Measurements from ENCODE around the gene CAPZB.

The CAPZB gene

DNA sequence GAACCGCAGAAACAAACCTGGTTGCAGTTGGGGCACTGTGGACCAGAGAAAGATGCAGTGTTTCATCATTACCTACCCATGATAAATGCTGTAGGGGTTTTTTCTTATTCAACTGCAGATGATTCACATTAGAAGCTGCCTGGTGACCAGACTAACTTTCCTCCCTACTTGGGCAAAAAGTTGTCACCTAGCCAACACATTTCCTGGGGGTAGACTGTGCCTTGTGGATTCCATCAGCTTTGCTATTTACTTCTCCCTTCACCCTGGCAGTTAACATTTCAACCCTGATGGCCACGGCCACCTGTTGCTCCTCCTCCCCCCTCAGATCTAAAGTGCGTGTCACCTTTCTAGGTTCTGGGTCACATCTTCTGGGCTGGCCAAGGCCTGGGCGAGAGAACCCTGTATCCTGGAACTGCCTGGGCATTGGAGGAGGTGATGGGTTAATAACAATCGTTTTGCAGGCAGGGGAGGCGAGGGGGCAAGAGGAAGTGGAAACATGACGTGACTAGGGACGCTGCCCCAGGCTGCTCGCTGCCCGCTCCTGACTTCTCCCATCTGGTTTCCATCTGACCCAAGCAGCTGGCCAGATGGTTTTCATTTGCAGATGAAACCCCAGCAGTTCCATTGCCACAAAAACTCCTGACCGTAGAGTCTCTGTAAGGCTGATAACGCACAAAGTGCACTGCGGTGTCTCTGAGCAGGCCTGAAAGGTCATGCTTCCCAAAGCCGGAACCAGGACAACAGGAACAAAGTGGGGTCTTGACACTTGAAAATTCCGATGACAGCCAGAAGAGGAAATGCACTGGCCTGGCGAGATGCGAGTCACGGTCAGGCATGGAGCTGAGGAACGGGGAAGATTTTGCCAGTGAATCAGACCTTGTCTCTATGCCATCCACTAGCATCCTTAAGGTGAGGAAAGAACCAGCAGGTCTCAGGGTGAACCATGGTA lies 36.6 kb downstream of the CAPZB start:
- DNase-seq (ENCODE audit: low read depth), result no peak

DNA sequence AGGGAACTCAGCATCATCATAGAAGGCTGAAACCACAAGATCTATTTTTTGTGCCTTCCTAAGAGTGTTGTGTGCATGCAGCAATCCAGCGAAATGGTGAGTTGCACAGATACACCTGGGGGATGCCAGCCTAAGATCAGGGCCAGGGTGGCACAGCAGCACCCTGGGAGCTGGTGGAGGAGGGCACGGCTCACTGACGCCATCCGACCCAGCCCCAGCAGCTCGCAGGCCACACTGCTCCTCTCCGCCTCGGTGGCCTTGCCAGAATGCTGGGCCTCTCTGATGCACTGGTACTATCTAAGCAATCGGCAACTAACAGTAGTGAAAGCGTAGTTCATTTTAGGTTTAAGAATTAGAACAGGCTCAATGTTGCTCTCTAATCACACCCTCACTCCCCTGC lies 37.8 kb downstream of the CAPZB start:
- DNase-seq (ENCODE audit: low read depth), result no peak

DNA sequence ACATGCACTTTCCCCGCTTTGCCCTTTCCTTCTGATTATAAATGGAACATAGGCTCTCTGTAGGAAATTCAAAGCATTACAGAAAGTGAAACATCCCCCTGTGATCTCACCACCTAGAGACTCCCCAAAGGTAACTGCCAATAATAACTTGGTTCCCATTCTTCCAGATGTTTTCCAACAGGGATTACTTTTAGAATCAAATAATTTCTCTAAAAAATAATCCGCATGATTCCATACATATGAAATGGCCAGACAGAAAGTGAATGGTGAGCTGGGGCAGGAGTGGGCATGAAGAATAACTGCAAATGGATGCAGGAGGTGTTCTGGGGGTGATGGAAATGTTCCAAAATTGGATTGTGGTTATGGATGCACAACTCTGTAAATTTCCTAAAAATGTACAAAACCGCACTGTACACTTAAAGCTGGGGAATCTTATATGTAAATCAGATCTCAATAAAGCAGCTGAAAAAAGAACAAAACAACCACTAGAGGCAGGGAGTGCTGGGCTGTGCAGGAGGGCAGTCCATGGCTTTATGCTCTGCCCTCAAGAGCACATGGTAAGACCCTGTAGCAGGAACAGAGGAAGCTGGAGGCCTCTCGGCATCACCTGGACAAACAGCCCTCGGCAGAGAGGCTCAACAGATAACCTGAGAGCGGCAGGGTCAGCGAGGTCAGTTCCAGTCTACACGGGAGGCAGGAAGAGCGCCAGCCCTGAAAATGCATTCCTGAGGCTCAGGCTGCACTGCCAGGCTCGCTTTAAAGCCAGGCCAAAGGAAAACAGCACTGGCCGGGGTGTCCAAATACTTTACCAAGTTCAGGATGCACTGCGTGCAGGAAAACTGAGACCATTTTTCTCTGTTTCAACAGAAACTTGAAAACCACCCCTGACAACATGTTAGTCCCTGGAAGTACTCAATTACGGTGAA lies 39.7 kb downstream of the CAPZB start:
- DNase-seq (ENCODE audit: low read depth), result no peak

DNA sequence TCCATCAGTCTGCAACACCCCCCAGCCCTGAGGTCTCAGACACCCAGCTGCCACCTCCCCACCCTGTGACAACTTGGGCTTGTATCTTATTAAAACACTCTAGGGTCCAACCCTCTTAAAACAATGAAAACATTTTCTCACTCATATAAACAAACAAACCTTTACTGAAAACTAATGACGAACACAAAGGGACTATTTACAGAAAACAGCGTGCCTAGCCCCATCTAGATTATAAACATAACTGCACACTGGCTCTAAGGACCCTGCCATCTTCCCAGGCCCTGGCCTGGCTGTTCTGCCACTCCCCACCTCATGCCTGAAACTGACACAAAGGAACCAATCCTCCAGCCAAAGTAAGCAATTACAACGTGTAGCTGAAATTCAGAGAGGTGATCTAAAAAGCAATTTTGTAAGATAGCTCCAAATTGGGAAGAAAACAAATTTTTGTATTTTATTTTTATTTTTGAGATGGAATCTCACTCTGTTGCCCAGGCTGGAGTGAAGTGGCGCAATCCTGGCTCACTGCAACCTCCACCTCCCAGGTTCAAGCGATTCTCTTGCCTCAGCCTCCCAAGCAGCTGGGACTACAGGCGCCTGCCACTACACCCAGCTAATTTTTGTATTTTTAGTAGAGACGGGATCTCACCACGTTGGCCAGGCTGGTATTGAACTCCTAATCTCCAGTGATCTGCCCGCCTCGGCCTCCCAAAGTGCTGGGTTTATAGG lies 40.9 kb downstream of the CAPZB start:
- DNase-seq (ENCODE audit: low read depth), result no peak

DNA sequence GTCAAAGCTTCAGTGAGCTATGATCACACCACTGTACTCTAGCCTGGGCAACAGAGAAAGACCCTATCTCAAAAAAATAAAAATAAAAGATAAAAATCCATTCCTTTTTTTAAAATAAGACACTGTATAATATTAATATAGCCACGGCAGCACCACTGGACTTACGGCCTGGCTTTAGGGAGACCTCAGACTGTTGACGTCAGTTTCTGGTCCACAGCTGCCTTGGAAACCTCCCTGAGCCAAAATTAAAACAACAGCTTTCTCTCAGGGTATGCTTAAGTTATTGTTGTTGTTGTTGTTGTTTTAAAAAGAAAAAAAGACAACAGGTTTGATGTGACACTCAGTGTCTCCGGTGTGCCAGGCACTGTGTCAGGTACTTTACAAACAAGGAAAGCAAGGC lies 42.0 kb downstream of the CAPZB start:
- no peak for DNase-seq (ENCODE audit: low read depth)

DNA sequence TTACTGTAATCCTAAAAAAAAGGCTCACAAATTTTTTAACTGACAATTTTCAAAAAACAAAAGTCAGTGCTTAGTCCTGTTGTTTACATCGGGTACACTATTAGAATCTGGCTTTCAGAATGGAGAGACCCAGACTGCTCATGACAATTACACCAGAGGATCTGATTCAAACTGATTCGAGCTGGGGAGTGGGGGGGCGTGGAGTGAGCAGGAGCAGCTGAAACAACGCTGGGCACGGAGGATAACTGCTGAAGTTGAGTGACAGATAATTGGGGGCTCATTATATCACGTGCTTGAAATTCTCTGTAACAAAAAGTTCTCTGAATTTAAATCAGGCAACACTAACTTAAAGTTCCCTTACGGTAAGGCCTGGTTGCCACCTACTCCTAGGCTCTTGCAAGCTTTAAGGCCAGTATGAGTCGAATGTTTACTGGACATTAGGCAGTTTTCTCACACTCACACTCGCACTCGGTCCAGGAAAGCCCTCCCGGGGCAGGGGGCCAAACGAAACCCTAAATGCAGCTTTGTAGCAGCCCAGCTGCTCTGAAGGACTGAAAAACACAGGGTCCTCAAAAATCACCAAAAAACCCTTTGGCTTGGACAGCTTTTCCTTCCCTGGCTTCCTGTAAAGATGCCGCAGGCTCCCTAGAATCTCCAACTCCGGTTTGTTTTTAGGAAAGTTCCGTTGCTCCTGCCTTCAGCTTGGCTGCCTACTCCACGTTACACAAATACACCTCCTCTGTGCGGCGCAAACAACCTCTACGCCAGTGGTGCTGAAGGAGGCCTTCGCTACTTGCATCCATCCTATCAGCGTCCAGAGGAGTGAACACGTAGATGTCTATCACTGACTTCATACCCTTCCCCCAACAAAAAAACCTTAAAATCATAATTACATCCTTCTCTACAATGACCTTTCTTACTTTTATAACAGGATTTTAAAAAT lies 42.9 kb downstream of the CAPZB start:
- DNase-seq (ENCODE audit: low read depth), result no peak

DNA sequence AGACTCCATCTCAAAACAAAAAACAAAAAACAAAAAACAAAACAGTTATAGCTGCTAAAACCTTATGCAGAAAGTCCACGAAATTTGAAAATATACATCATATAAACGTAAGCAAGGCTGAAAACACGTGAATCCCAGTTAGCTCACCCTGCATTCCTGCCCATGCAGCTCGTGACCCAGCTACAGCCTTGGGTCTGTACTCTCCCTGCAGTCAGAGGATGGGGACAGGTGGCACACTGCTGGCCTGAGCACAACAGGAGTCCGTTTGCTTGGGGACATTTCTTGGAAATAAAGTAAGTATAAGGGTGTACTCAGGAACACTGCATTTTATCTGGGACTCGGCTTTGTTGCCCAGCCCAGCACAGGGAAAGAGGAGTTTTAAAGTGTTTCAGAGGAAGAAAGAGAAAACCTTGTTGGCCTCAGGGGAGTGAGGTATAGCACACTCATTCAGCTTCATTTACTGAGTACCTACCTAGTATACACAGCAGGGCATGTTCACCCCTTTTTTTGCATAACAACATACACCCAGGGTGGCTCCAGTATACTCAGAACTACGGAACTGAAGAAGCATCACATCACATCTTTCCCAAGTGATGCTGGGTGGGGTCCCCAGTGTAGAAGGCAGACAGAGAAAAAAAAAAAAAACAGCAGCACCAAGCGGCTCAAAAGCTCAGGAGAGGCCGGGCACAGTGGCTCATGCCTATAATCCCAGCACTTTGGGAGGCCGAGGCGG lies 44.1 kb downstream of the CAPZB start:
- DNase-seq (ENCODE audit: low read depth), result no peak

DNA sequence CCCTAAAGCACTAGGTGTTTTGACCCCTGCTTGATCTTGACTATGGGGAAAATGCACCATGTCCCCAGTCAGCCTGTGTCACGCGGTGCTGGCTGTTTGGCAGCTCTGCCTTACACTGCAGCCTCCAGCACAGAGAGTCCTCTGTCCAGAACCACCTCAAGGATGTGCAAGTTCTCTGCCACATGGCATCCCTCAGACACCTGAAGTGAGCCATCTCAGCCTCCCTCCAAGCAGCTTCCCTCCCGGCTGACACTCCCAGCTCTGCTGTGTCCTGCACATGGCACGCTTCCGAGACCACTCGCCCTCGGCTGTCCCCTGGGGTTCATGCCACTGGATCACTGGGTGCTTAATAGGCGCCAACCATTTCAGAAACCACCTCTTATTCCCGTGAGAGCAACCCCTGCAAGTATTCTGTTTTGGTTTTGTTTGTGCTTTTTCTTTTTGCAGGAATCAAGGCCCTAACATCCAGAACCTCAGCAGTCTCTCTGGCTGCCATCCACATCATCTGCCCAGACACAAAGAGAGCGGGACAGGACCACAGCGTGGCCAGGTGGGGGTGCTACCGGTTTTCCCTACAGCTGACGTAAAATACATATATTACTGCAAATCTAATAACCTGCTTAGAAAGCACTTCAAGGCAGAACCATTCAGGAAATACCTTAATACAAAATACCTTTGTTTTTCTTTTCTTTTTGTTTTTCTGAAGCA lies 45.7 kb downstream of the CAPZB start:
- DNase-seq (ENCODE audit: low read depth), result no peak

DNA sequence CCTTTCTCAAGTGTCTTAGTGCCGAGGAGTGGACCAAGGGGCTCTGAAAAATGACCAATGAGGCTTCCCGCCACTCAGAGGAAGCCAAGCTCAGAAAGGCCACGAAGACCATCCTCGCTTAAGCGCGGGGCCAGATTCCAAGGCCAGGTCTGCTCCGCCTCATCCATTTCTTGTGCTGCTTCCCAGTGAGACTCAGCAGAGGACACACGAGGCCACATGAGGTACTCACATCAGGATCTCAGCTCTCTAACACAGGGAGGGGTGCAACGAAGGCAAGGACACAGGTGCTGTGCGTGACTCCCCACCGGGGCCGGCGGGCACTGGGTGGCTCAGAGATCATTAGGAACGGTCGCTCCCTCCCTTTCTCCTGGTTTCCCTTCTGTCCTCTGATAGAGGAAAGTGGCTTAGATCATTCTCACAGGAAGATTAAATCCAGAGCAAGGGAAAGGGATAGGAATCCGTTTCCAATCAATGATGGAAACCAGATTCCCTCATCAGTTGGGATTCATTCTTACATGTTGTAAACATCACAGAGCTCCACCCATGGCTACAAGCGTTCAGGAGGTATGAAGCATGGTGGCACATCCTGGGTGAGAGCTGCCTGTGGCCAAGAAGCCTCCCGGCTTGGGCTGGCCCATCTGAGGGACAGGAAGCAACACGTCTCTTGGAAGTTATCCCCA lies 46.7 kb downstream of the CAPZB start:
- no peak for DNase-seq (ENCODE audit: low read depth)

DNA sequence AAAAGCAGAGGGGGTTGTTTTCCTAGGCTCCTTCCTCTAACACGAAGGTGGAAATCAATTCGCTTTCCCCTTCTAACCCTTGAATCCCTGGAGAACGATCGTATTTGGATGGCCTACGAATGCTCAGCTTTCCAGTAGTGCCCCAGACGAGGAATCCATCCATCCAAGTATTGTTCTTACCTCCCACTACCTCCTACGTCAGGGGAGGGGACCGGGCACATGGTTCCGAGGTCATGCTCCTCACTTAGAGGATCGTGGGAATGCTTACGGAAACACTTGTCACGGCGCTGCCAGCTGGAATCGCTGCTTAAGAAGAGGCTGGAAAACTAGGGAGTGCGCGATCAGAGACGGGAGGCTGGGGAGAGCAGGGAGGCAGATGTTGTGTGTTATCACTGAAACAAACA lies 47.4 kb downstream of the CAPZB start:
- no peak for DNase-seq (ENCODE audit: low read depth)

DNA sequence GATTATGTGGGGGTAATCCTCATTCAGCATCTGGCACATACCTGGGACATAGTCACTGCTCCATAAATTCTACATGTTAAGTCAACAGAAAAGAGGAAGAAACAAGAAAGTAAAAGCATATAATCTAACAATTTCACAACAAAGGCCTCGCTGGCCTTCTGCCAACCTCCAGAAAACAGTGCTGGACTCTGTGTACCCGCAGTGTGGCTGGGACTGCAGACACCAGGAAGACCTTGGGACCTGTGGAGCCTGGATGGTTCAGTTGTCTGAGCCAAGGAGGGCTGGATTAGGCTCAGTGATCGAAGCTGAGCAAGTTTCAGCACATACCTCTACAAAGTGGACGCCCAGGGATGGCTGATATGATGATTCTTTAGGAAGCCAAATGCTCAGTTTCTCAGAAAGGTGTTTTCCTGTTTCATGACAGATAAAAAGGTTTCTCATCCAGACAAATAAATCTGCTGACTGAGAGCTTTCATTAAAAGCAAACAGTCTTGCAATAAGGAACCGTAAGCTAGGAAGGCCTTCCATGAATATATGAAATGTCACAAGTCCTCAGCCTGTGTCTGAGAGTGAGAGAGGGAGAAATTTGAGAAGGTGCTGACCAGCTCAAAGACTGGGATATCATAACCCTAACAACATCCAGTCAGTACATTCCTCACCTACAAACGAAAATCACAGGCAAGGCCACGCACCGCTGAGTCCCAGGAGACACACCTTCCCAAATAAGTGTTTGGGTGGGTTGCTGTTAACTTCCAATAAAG lies 48.4 kb downstream of the CAPZB start:
- no peak for DNase-seq (ENCODE audit: low read depth)

DNA sequence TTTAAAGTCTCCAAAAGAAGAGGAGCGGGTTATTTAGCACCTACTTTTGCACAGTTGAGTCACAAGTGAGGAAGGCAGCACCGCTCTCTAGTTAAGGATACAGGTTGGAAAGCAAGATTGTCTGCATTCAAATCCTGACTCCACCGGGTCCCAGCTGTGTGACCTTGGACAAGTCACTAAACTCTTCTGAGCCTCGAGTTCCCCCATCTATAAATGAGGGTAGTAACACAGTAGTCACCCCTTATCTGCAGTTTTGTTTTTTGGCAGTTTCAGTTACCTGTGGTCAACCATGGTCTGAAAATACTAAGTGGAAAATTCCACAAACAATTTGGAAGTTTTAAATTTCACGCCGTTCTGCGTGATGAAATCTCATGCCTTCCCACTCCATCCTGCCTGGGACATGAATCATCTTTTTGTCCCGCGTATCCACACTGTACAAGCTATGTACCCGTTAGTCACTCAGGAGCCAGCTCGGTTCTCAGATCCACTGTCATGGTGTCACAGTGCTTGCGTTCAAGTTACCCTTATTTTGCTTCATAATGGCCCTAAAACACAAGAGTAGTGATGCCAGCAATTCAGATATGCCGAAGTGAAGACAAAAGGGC lies 49.4 kb downstream of the CAPZB start:
- no peak for DNase-seq (ENCODE audit: low read depth)

DNA sequence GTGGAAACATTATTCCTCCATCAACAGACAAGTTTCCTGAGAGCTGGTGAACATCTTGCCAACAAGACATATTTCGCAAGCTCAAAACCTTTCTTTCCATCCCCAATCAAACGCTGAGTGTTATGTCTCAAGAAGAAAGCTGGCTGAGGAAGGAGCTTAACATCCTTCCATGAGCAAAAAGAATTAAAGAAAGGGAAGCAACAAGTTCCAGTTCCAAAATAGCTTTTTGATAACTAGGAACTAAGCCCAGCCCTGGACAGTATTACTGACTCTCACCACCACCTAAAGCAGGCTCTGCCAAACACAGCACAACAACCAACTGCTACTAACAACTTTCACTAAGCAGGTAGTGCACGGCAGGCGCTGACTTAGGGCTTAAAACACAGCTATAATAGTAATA lies 50.2 kb downstream of the CAPZB start:
- DNase-seq (ENCODE audit: low read depth), result no peak

DNA sequence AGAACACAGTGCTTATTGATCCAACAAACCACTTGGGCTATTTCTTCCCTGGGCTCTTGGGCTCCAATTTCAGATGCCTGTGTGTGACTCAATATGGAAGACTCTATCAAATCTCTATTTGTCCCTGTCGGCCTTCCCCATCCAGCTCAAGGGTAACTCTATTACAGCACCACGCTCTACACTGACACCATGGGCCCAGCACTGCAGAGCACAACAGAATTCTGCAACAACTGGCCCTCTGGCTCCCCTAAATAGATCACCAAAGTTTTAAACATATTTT lies 51.7 kb downstream of the CAPZB start:
- no peak for DNase-seq (ENCODE audit: low read depth)

DNA sequence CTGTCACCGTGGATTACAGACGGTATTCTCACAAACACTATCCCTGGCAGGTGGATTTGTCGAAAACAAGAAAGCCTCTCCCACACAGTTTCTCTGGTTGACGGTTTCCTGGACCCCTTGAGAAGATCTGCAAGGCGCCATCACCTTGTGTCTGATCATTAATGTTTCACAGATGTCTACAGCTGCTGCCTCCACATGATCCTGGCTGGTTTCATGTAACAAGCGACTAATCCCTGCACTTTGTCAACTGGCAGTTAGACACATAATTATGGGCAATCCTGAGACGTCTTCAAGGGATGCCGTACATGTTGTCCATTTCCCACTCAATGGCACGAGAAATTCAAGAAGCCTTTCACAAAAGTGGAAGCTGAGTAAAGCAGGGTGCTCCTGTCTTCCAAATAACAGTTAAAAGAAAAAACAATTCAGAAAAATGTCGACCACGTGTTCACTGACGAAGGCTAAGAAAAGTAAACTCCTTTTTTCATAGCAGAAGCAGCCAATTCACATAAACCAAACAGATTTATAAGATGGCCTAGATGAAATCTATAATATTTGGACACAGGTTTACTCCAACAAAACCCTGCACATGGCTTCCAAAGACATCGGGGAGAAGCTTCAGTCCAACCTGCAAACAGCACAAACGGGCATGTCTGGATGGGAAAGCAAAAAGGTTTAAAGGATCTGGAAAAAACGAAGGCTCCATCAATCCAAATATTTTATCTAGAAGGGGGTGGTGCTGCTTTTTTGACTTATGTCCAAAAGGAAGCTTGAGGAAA lies 52.2 kb downstream of the CAPZB start:
- no peak for DNase-seq (ENCODE audit: low read depth)

DNA sequence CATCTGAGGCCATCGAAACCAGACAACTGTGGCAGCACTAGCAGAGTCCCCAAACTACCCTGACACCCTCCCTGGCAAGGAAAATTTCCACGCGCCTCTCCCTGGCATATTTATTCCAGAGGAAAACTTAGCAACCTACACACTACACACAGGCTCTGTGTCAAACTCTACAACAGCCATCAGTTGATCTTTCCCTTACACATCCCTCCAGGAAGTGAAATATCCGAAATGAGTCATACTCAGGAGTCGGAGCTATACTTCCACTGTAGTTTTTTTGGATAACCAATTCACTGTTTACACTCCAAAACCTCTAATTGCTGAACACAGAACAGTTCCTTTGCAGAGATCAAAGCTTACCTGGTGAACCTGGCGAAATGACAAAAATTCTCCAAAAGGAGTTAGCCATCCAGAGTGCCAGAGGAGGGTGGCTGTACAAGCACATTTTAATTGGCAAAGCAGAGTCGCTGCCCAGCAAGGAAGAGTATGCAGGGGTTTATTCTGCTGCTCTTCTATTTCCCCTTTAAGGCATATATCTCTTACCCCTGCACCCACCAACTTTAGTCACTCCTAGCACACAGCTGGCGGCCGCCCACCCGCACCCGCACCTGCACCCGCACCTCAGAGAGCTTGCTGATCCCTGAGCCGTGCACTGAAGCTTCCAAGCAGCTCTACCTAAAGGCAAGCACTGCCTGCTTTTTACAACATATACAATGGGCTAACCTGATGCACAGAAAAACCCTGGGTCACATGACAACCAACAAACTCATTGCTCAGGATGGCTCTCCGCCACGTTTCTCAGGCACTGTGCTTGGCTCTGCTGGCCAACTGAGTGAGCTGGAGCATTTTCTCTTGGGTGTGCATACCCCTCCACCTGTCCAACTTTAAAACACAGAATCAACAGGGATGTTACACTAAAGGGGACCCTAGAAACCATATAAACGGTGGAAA lies 54.9 kb downstream of the CAPZB start:
- DNase-seq (ENCODE audit: low read depth), result no peak
